HEK293 (cell line): Measurements from ENCODE around the gene LRRC8E.

Experiments used
- CTCF ChIA-PET: fragments of 350-600 bp; formaldehyde crosslinking; extraction: SDS; loops from one replicate; lab custom pipeline; 2021; ENCODE audit warnings: antibody characterized with exemption; lab: Yijun Ruan, JAX
- POLR2A ChIA-PET: fragments of 300-600 bp; formaldehyde crosslinking; extraction: SDS; loops from one replicate; lab custom pipeline; 2020; ENCODE audit warnings: antibody characterized with exemption, inconsistent platforms; lab: Yijun Ruan, JAX
- H3K27ac ChIP-seq: fragments of 200-500 bp; sonication (Bioruptor generic); 2 replicates; pipeline ENCODE4 v1.5.1; 2014; ENCODE audit warnings: low read depth, low read length, control low read depth, inconsistent platforms; ENCODE audit errors: extremely low read depth
- H3K36me3 ChIP-seq, 2 experiments: fragments of 200-500 bp in 1 of 2; sonication (Bioruptor generic) in 1 of 2; 1 replicate in 1 of 2; 2 replicates in 1 of 2; pipeline ENCODE4 v1.5.1; 2014 to 2017; ENCODE audit warnings: inconsistent platforms in 2 of 2, low read length in 2 of 2; ENCODE audit not compliant: control insufficient read depth in 2 of 2, insufficient read depth in 1 of 2
- H3K4me1 ChIP-seq: fragments of 200-500 bp; sonication (Bioruptor generic); 2 replicates; pipeline ENCODE4 v1.5.1; 2014; ENCODE audit warnings: mild to moderate bottlenecking, low read length, inconsistent platforms; ENCODE audit not compliant: control insufficient read depth, insufficient read depth
- H3K4me3 ChIP-seq: 2 replicates; pipeline ENCODE4 v1.5.1; 2011; ENCODE audit warnings: low read depth, mild to moderate bottlenecking, control low read depth, low read length, moderate library complexity
- H3K9me3 ChIP-seq: fragments of 200-500 bp; sonication (Bioruptor generic); 2 replicates; pipeline ENCODE4 v1.5.1; 2014; ENCODE audit warnings: low read depth, low read length, inconsistent platforms; ENCODE audit not compliant: control insufficient read depth, insufficient read depth
- ELK4 ChIP-seq: IDR thresholded peaks from 2 replicates; pipeline ENCODE4 v1.6.1; 2011; ENCODE audit warnings: mild to moderate bottlenecking, low read depth, low read length, borderline replicate concordance
- HIC1 ChIP-seq: fragments of 450-650 bp; formaldehyde crosslinking; IDR thresholded peaks from 2 replicates; pipeline ENCODE4 v1.5.1; 2016; ENCODE audit warnings: missing biosample characterization, missing genetic modification characterization
- HOXD13 ChIP-seq: sonication (generic); formaldehyde crosslinking; IDR thresholded peaks from 2 replicates; pipeline ENCODE4 v1.8.0; 2022; ENCODE audit warnings: missing genetic modification reagents, borderline replicate concordance
- KLF1 ChIP-seq: fragments of 450-650 bp; formaldehyde crosslinking; IDR thresholded peaks from 2 replicates; pipeline ENCODE4 v1.5.1; 2016; ENCODE audit warnings: missing biosample characterization, missing genetic modification characterization
- SALL2 ChIP-seq: fragments of 450-650 bp; formaldehyde crosslinking; IDR thresholded peaks from 2 replicates; pipeline ENCODE4 v1.5.0; 2017; ENCODE audit warnings: missing biosample characterization, mild to moderate bottlenecking, missing genetic modification characterization, borderline replicate concordance
- SP7 ChIP-seq: fragments of 450-650 bp; formaldehyde crosslinking; IDR thresholded peaks from 2 replicates; pipeline ENCODE4 v1.5.1; 2016; ENCODE audit warnings: missing biosample characterization, missing genetic modification characterization
- ZBTB48 ChIP-seq: fragments of 450-650 bp; formaldehyde crosslinking; IDR thresholded peaks from 2 replicates; pipeline ENCODE4 v1.5.1; 2016; ENCODE audit warnings: missing biosample characterization, missing genetic modification characterization
- ZBTB7A ChIP-seq: fragments of 450-650 bp; formaldehyde crosslinking; IDR thresholded peaks from 2 replicates; pipeline ENCODE4 v1.5.1; 2016; ENCODE audit warnings: low read depth, missing biosample characterization, missing genetic modification characterization
- ZBTB8A ChIP-seq: fragments of 450-650 bp; formaldehyde crosslinking; IDR thresholded peaks from 2 replicates; pipeline ENCODE4 v1.5.1; 2016; ENCODE audit warnings: missing biosample characterization, missing genetic modification characterization
- ZFHX2 ChIP-seq: fragments of 450-650 bp; formaldehyde crosslinking; conservative IDR thresholded peaks from 2 replicates; pipeline ENCODE4 v1.5.1; 2016; ENCODE audit warnings: missing biosample characterization, missing genetic modification characterization
- ZIC2 ChIP-seq: fragments of 450-650 bp; formaldehyde crosslinking; IDR thresholded peaks from 2 replicates; pipeline ENCODE4 v1.5.1; 2016; ENCODE audit warnings: missing biosample characterization, missing genetic modification characterization
- ZNF112 ChIP-seq: fragments of 450-650 bp; formaldehyde crosslinking; IDR thresholded peaks from 2 replicates; pipeline ENCODE4 v1.5.0; 2017; ENCODE audit warnings: missing biosample characterization, missing genetic modification characterization
- ZNF138 ChIP-seq: fragments of 450-650 bp; formaldehyde crosslinking; IDR thresholded peaks from 2 replicates; pipeline ENCODE4 v1.5.1; 2016; ENCODE audit warnings: missing biosample characterization, missing genetic modification characterization, borderline replicate concordance
- ZNF292 ChIP-seq: fragments of 450-650 bp; formaldehyde crosslinking; IDR thresholded peaks from 2 replicates; pipeline ENCODE4 v1.5.1; 2016; ENCODE audit warnings: low read depth, missing biosample characterization, missing genetic modification characterization, borderline replicate concordance
- ZNF311 ChIP-seq: fragments of 450-650 bp; formaldehyde crosslinking; IDR thresholded peaks from 2 replicates; pipeline ENCODE4 v1.5.1; 2017; ENCODE audit warnings: missing biosample characterization, missing genetic modification characterization, borderline replicate concordance
- ZNF548 ChIP-seq: fragments of 450-650 bp; formaldehyde crosslinking; IDR thresholded peaks from 2 replicates; pipeline ENCODE4 v1.5.1; 2016; ENCODE audit warnings: missing biosample characterization, missing genetic modification characterization
- ZNF549 ChIP-seq: fragments of 450-650 bp; IDR thresholded peaks from 2 replicates; pipeline ENCODE4 v1.5.1; 2018; ENCODE audit warnings: missing biosample characterization, missing genetic modification characterization, mild to moderate bottlenecking, inconsistent platforms, moderate library complexity
- ZNF555 ChIP-seq: fragments of 450-650 bp; formaldehyde crosslinking; conservative IDR thresholded peaks from 2 replicates; pipeline ENCODE4 v1.5.1; 2017; ENCODE audit warnings: missing biosample characterization, mild to moderate bottlenecking, missing genetic modification characterization, inconsistent platforms
- ZNF558 ChIP-seq: fragments of 450-650 bp; formaldehyde crosslinking; IDR thresholded peaks from 2 replicates; pipeline ENCODE4 v1.5.1; 2016; ENCODE audit warnings: missing biosample characterization, missing genetic modification characterization
- ZNF561 ChIP-seq: fragments of 450-650 bp; IDR thresholded peaks from 2 replicates; pipeline ENCODE4 v1.5.1; 2018; ENCODE audit warnings: missing biosample characterization, missing genetic modification characterization, borderline replicate concordance
- ZNF600 ChIP-seq: fragments of 450-650 bp; formaldehyde crosslinking; IDR thresholded peaks from 2 replicates; pipeline ENCODE4 v1.5.1; 2016; ENCODE audit warnings: missing biosample characterization, missing genetic modification characterization
- ZNF843 ChIP-seq: fragments of 450-650 bp; formaldehyde crosslinking; IDR thresholded peaks from 2 replicates; pipeline ENCODE4 v1.5.1; 2016; ENCODE audit warnings: missing biosample characterization, missing genetic modification characterization
- ZSCAN23 ChIP-seq: fragments of 450-650 bp; formaldehyde crosslinking; IDR thresholded peaks from 2 replicates; pipeline ENCODE4 v1.5.1; 2016; ENCODE audit warnings: missing biosample characterization, missing genetic modification characterization
- TF ChIP-seq, protein P1 (sequence below): fragments of 450-650 bp; formaldehyde crosslinking; IDR thresholded peaks from 2 replicates; pipeline ENCODE4 v1.5.1; 2016; ENCODE audit warnings: missing biosample characterization, missing genetic modification characterization
- TF ChIP-seq, protein P2 (sequence below): fragments of 450-650 bp; IDR thresholded peaks from 2 replicates; pipeline ENCODE4 v1.5.1; 2018; ENCODE audit warnings: missing biosample characterization, missing genetic modification characterization

The LRRC8E gene

GRCh38 chr19:7914099-7914498 lies 25.8 kb downstream of the LRRC8E start:
- ChIA-PET CTCF (no interaction called here), POLR2A (interaction anchor here (0.8 kb wide), 1 partner anchor 11 kb away, joined by 3 read pairs; the partner anchor contains the start of gene MAP2K7)
- Histone ChIP-seq H3K4me3 (no peak overlapping the region), H3K27ac (no peak overlapping the region), H3K36me3 (peaks cover 0 to 31% of the 10 kb centered on the region in 2 experiments; a peak in 2 of 3 replicates), H3K4me1 (no peaks in the 10 kb centered on the region; the same call in 1 of the 2 replicates), H3K9me3 (no peaks in the 10 kb centered on the region)
- TF ChIP-seq ZNF138 (tag by site-specific recombination) (no peak), ZNF112 (tag by site-specific recombination) (no peak), ZNF561 (no peak), ZNF548 (tag by site-specific recombination) (no peak), ZSCAN23 (tag by site-specific recombination) (no peak), ZNF558 (tag by site-specific recombination) (no peak), ELK4 (no peak)

DNA sequence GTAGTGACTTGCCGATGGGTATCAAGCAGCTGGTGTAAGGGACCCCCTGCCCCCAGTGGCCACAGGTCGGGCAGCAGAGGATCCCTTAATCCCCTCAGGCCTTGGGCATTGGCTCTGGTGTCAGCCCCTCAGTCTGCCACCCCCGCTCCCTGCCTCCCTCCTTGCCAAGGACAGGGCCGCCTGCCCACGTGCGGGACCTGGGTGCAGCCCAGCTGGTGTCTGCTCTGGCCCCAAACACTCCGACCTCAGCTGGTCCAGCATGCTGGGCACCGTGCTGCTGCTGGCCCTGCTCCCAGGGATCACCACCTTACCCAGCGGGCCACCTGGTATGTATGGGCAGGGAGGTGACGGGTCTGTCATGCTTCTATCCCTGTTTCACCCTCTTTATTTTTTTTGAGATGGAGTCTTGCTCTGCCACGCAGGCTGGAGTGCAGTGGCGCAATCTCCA lies 26.3 kb downstream of the LRRC8E start, which contains the start of gene TGFBR3L:
TSS of gene TGFBR3L (plus strand) at position 233 of the 448 bp plus-strand sequence.
- CTCF ChIA-PET, result interaction anchor here (0.7 kb wide), 2 partner anchors 62 to 163 kb away, joined by 3 read pairs; no protein-coding TSS in a partner anchor
- Histone ChIP-seq H3K36me3 (peaks cover 0 to 27% of the 10 kb centered on the region in 2 experiments; a peak in 2 of 3 replicates), H3K9me3 (no peaks in the 10 kb centered on the region), H3K4me1 (no peaks in the 10 kb centered on the region; the same call in 1 of the 2 replicates), H3K4me3 (no peak within 1 kb of the TSS), H3K27ac (no peak within 1 kb of the TSS)
- TF ChIP-seq ZIC2 (peak; percentile 14; the same call in 1 of the 2 replicates), ZNF292 (tag by site-specific recombination) (no peak), HOXD13 (no peak), SALL2 (no peak), ZNF311 (tag by site-specific recombination) (no peak), ZNF843 (tag by site-specific recombination) (no peak), HIC1 (tag by site-specific recombination) (peak; percentile 82), ZNF600 (tag by site-specific recombination) (peak; percentile 97), ZBTB7A (tag by site-specific recombination) (no peak), ZNF549 (no peak), ZBTB48 (tag by site-specific recombination) (peak; percentile 85), ZBTB8A (no peak), ZNF112 (tag by site-specific recombination) (no peak), KLF1 (no peak), ZNF555 (tag by site-specific recombination) (no peak), SP7 (tag by site-specific recombination) (no peak), ZFHX2 (tag by site-specific recombination) (no peak)
- TF ChIP-seq, protein P1, sequence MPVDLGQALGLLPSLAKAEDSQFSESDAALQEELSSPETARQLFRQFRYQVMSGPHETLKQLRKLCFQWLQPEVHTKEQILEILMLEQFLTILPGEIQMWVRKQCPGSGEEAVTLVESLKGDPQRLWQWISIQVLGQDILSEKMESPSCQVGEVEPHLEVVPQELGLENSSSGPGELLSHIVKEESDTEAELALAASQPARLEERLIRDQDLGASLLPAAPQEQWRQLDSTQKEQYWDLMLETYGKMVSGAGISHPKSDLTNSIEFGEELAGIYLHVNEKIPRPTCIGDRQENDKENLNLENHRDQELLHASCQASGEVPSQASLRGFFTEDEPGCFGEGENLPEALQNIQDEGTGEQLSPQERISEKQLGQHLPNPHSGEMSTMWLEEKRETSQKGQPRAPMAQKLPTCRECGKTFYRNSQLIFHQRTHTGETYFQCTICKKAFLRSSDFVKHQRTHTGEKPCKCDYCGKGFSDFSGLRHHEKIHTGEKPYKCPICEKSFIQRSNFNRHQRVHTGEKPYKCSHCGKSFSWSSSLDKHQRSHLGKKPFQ (tag by site-specific recombination), result no peak
- TF ChIP-seq, protein P2, sequence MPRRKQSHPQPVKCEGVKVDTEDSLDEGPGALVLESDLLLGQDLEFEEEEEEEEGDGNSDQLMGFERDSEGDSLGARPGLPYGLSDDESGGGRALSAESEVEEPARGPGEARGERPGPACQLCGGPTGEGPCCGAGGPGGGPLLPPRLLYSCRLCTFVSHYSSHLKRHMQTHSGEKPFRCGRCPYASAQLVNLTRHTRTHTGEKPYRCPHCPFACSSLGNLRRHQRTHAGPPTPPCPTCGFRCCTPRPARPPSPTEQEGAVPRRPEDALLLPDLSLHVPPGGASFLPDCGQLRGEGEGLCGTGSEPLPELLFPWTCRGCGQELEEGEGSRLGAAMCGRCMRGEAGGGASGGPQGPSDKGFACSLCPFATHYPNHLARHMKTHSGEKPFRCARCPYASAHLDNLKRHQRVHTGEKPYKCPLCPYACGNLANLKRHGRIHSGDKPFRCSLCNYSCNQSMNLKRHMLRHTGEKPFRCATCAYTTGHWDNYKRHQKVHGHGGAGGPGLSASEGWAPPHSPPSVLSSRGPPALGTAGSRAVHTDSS, result no peak
- POLR2A ChIA-PET, result interaction anchor here (0.5 to 1.8 kb wide), 3 partner anchors 11 to 24 kb away, joined by 3 to 12 read pairs (median 3); partner anchors contain the start of gene MAP2K7
